BE2C (cell line): ENCODE data around the gene ADCY2.

Source experiments
- DNase-seq: peaks from one replicate; pipeline ENCODE4 v3.0.0-alpha.2; 2020
- H3K27me3 ChIP-seq: fragments of 250-450 bp; sonication (Bioruptor Pico); 2 replicates; pipeline ENCODE4 v1.5.1; 2020; ENCODE audit warnings: mild to moderate bottlenecking
- H3K36me3 ChIP-seq: fragments of 250-450 bp; sonication (Bioruptor Pico); 2 replicates; pipeline ENCODE4 v1.5.1; 2020; ENCODE audit warnings: mild to moderate bottlenecking
- H3K4me1 ChIP-seq: fragments of 250-450 bp; sonication (Bioruptor Pico); 2 replicates; pipeline ENCODE4 v1.5.1; 2020
- H3K4me3 ChIP-seq: 2 replicates; pipeline ENCODE4 v1.5.1; 2011; ENCODE audit warnings: low read depth, low read length
- H3K9me3 ChIP-seq: fragments of 250-450 bp; sonication (Bioruptor Pico); 2 replicates; pipeline ENCODE4 v1.5.1; 2020
- CTCF ChIP-seq: IDR thresholded peaks from 2 replicates; pipeline ENCODE4 v1.5.1; 2012; ENCODE audit warnings: mild to moderate bottlenecking, low read depth, low read length

The ADCY2 gene

GRCh38 chr5:7676455-7676854, 280.5 kb downstream of the ADCY2 start:
- H3K4me3 ChIP-seq = no peak overlapping the region
- H3K4me1 ChIP-seq = no peaks in the 10 kb centered on the region
- H3K27me3 ChIP-seq = no peaks in the 10 kb centered on the region
- no peak for DNase-seq
- H3K9me3 ChIP-seq = no peaks in the 10 kb centered on the region
- no peak for TF ChIP-seq CTCF
- no peaks in the 10 kb centered on the region for H3K36me3 ChIP-seq

GRCh38 chr5:7678030-7678429, 282.1 kb downstream of the ADCY2 start:
- Histone ChIP-seq H3K27me3 (no peaks in the 10 kb centered on the region), H3K36me3 (no peaks in the 10 kb centered on the region), H3K4me1 (no peaks in the 10 kb centered on the region), H3K4me3 (no peak overlapping the region), H3K9me3 (no peaks in the 10 kb centered on the region)
- TF ChIP-seq CTCF = no peak
- no peak for DNase-seq

GRCh38 chr5:7679663-7680062, 283.7 kb downstream of the ADCY2 start:
- H3K36me3 ChIP-seq = no peaks in the 10 kb centered on the region
- no peaks in the 10 kb centered on the region for H3K9me3 ChIP-seq
- no peaks in the 10 kb centered on the region for H3K4me1 ChIP-seq
- DNase-seq = no peak
- no peak overlapping the region for H3K4me3 ChIP-seq
- no peak for TF ChIP-seq CTCF
- no peaks in the 10 kb centered on the region for H3K27me3 ChIP-seq

GRCh38 chr5:7680260-7680659, 284.3 kb downstream of the ADCY2 start:
- no peak for DNase-seq
- no peak for TF ChIP-seq CTCF

GRCh38 chr5:7682379-7682778, 286.4 kb downstream of the ADCY2 start:
- no peak for TF ChIP-seq CTCF
- Histone ChIP-seq H3K9me3 (no peaks in the 10 kb centered on the region; the same call in 1 of the 2 replicates), H3K36me3 (no peaks in the 10 kb centered on the region), H3K4me1 (no peaks in the 10 kb centered on the region), H3K27me3 (no peaks in the 10 kb centered on the region), H3K4me3 (no peak overlapping the region)
- no peak for DNase-seq

More at GRCh38 chr5:7680260-7680659, 284.3 kb downstream of the ADCY2 start:
- Histone ChIP-seq H3K4me1 (no peaks in the 10 kb centered on the region), H3K9me3 (no peaks in the 10 kb centered on the region), H3K27me3 (no peaks in the 10 kb centered on the region), H3K4me3 (no peak overlapping the region), H3K36me3 (no peaks in the 10 kb centered on the region)

- H3K36me3 ChIP-seq = no peaks in the 10 kb centered on the region
- no peak for DNase-seq
- H3K27me3 ChIP-seq = no peaks in the 10 kb centered on the region
- no peaks in the 10 kb centered on the region for H3K4me1 ChIP-seq
- H3K4me3 ChIP-seq = no peak overlapping the region
- no peaks in the 10 kb centered on the region; the same call in 1 of the 2 replicates for H3K9me3 ChIP-seq
- TF ChIP-seq CTCF = no peak
Observed at GRCh38 chr5:7683753-7684152, 287.8 kb downstream of the ADCY2 start.
